NT2/D1 (cell line): ENCODE results near the gene PCDHGC3.

Source experiments
- YY1 ChIP-seq: IDR thresholded peaks from 2 replicates; pipeline ENCODE4 v1.6.1; 2011; ENCODE audit not compliant: insufficient read length, insufficient read depth
- ZNF274 ChIP-seq: IDR thresholded peaks from 2 replicates; pipeline ENCODE4 v1.6.1; 2011; ENCODE audit warnings: mild to moderate bottlenecking, low read depth, low read length

GRCh38 chr5:141493500-141494422 is 18.0 kb downstream of the PCDHGC3 start:
- TF ChIP-seq YY1 (peak; percentile 23), ZNF274 (no peak)
